Measurements from ENCODE around the gene KCNK7. TPM values are rescaled to one million over a fixed set of nuclear protein-coding genes. Genes with fewer than 3 reads are reported as not detected.

KCNK7 gene
- total RNA-seq, 1 experiment from 2014 or later: 0.61 TPM

DNA sequence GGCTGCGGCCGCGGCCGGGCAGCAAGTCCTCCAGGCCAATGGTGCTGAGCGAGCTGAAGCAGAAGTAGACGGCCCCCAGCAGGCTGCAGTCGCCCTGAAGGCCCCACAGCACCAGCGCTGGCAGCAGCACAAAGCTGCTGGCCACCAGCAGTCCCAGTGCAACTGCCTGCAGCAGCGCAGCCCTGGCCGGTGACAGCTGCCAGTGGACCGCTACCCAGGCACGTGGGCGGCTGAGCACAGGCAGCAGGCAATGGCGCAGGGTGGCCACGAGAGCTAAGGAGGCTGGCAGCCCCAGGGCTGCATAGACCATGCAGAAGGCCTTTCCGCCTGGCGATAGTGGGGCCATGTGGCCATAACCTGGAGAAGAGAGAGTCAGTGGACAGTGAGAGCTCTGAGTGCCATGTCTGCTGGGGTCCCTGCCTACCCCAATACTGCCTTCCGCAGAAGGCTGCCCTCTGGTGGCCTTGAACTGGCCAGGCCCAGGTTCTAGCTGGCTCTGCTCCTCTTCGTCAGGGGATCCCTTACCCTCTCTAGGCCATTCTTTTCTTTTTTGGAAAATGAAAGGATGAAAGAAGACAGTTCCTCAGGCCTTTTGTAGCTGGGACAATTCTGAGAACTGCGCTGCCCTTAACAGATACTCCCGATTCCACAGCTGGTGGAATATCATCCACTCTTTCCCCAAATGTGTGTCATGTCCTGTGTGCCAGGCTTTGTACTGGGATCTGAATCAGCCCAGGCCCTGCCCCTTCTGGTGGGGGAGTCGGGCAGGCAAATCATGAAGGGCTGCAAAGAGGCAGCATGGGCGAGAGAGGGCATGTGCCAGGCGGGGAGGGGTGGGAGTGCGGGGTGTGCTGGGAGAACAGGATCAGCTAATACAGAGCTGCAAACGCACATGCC lies 1.8 kb downstream of the KCNK7 start (continued):
- no peak for TF ChIP-seq ZBTB33 (IDR thresholded peaks at IDR 0.05; ENCODE audit: extremely low read depth, insufficient replicate concordance, low read length)

DNA sequence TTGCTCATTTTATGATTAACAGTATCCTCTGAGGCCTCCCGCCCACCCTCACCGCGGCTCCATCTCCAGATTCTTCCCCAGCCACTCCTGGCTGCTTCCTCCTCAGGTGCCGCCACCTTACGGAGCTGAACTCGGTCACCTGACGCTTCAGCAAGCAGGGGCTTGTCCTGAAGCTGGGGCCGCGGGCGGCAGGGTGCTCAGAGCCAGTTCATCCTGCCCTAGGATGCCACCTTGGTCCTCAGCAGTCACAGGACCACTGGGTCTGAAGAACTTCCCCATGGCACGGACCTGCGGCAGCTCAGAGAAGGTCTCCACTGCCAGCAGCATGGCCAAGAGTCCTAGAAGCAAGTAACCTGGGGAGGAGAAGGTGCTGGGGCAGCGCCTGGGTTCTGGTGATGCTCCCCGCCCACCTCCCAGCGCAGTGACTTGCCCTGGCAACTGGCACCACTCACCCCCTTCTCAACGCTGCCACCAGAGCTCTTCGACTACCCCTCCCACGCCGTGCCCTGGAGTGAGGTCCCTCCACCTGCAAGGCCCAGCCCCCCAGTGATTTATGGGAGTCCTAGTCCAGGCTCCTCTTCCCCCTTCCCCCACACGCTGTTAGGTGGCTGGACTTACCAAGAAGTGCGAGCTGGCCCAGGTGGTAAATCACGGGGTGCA lies 2.6 kb downstream of the KCNK7 start:
- no peaks in the 10 kb centered on the region for H4K20me1 ChIP-seq (ENCODE audit: insufficient read depth)
- ChIA-PET CTCF (interaction anchor here (1.1 to 3.5 kb wide), 11 partner anchors 8 to 52 kb away, joined by 3 to 28 read pairs (median 10); partner anchors contain the start of genes EHBP1L1, FAM89B and PCNX3), POLR2A (no interaction called here), RAD21 (ENCODE audit: low non-redundant PET in 1 of 2, low total read pairs in 2 of 2, uncharacterized antibody in 2 of 2, unreplicated experiment in 2 of 2) (no interaction called here)
- no peak overlapping the region for H2AFZ ChIP-seq (ENCODE audit: low read depth, low read length, poor library complexity, severe bottlenecking)
- peaks cover 20 to 28% of the 10 kb centered on the region in 2 experiments for H3K4me1 ChIP-seq (ENCODE audit: control insufficient read depth in 1 of 2, insufficient read depth in 2 of 2, low read length in 2 of 2)
- intact Hi-C loops (cut with micrococcal nuclease): no loop called here
- H3K79me2 ChIP-seq (ENCODE audit: insufficient read depth, low read length): no peaks in the 10 kb centered on the region
- no peak for ATAC-seq
- DNase-seq (ENCODE audit: low read depth, low spot score): no peak
- no peak overlapping the region for H3K4me3 ChIP-seq (replicated peaks in 1 of 2; ENCODE audit: low read depth in 1 of 2, low read length in 2 of 2)
- H3K36me3 ChIP-seq (ENCODE audit: control insufficient read depth in 1 of 2, insufficient read depth in 2 of 2, low read length in 2 of 2): peaks cover 0 to under 1% of the 10 kb centered on the region in 2 experiments; a peak in 1 of 4 replicates
- H3K9me3 ChIP-seq (ENCODE audit: control insufficient read depth in 1 of 2, insufficient read depth in 1 of 2, low read depth in 1 of 2, low read length in 2 of 2): no peaks in the 10 kb centered on the region
- H3K9me2 ChIP-seq (ENCODE audit: insufficient read depth): no peaks in the 10 kb centered on the region
- no peak overlapping the region for H3K4me2 ChIP-seq (ENCODE audit: low read length)
- no peaks in the 10 kb centered on the region for H3K27me3 ChIP-seq (ENCODE audit: insufficient read depth, low read length)
- no peak overlapping the region for H3K9ac ChIP-seq (ENCODE audit: low read length)
- peak overlapping the region; percentile 26; the same call in 1 of the 2 replicates for H3K27ac ChIP-seq (ENCODE audit: low read depth, low read length)
- BruUV-seq (replicated peaks): no TSS peak
- TF ChIP-seq, protein P1, sequence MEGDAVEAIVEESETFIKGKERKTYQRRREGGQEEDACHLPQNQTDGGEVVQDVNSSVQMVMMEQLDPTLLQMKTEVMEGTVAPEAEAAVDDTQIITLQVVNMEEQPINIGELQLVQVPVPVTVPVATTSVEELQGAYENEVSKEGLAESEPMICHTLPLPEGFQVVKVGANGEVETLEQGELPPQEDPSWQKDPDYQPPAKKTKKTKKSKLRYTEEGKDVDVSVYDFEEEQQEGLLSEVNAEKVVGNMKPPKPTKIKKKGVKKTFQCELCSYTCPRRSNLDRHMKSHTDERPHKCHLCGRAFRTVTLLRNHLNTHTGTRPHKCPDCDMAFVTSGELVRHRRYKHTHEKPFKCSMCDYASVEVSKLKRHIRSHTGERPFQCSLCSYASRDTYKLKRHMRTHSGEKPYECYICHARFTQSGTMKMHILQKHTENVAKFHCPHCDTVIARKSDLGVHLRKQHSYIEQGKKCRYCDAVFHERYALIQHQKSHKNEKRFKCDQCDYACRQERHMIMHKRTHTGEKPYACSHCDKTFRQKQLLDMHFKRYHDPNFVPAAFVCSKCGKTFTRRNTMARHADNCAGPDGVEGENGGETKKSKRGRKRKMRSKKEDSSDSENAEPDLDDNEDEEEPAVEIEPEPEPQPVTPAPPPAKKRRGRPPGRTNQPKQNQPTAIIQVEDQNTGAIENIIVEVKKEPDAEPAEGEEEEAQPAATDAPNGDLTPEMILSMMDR (IDR thresholded peaks at IDR 0.05 in 2 of 3, conservative IDR thresholded peaks at IDR 0.05 in 1 of 3; ENCODE audit: borderline replicate concordance in 1 of 3, insufficient read depth in 1 of 3, low read depth in 2 of 3, low read length in 2 of 3): no peak
- TF ChIP-seq EZH2phosphoT487 (IDR thresholded peaks at IDR 0.05; ENCODE audit: borderline replicate concordance) (no peak), SP1 (IDR thresholded peaks at IDR 0.05; ENCODE audit: low read depth) (no peak), ZNF274 (IDR thresholded peaks at IDR 0.05; ENCODE audit: low read depth, low read length) (no peak), ELF1 (IDR thresholded peaks at IDR 0.05; ENCODE audit: borderline replicate concordance, low read depth) (no peak), CBX3 (IDR thresholded peaks at IDR 0.05; ENCODE audit: low read depth) (no peak), POLR2AphosphoS5 (IDR thresholded peaks at IDR 0.05; ENCODE audit: low read depth, low read length) (no peak), ZBTB33 (IDR thresholded peaks at IDR 0.05; ENCODE audit: extremely low read depth, insufficient replicate concordance, low read length) (no peak), EZH2 (IDR thresholded peaks at IDR 0.05) (no peak), CEBPB (IDR thresholded peaks at IDR 0.05; ENCODE audit: low read depth) (no peak)
- TF ChIP-seq, protein P2, sequence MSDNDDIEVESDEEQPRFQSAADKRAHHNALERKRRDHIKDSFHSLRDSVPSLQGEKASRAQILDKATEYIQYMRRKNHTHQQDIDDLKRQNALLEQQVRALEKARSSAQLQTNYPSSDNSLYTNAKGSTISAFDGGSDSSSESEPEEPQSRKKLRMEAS (IDR thresholded peaks at IDR 0.05): no peak
